Measurements from ENCODE around the gene TRMT10A.

DNA sequence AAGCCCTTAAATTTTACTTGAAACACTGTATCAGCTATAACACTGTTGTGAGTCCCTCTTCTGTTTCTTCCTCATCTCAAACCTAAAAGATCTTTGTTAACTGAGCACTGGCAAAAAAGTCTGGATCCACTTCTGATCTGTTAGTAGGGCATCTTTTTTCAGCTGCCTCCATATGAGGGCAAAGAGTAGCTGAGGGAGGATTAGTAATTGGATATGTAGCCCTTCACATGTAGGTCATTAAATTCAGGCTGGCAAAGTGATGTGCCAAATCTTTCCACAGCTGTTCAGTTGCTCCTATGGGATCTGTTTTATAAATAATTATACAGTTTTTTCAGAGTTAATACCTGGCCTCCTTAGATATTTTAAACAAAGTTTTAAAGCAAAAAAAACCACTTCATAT, 1.1 kb upstream of the TRMT10A start:
- TF ChIP-seq, protein P1, sequence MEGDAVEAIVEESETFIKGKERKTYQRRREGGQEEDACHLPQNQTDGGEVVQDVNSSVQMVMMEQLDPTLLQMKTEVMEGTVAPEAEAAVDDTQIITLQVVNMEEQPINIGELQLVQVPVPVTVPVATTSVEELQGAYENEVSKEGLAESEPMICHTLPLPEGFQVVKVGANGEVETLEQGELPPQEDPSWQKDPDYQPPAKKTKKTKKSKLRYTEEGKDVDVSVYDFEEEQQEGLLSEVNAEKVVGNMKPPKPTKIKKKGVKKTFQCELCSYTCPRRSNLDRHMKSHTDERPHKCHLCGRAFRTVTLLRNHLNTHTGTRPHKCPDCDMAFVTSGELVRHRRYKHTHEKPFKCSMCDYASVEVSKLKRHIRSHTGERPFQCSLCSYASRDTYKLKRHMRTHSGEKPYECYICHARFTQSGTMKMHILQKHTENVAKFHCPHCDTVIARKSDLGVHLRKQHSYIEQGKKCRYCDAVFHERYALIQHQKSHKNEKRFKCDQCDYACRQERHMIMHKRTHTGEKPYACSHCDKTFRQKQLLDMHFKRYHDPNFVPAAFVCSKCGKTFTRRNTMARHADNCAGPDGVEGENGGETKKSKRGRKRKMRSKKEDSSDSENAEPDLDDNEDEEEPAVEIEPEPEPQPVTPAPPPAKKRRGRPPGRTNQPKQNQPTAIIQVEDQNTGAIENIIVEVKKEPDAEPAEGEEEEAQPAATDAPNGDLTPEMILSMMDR (IDR thresholded peaks at IDR 0.05) = no peak
- TF ChIP-seq EP300 (IDR thresholded peaks at IDR 0.05) (no peak), POLR2A (IDR thresholded peaks at IDR 0.05) (no peak), POLR2AphosphoS5 (IDR thresholded peaks at IDR 0.05) (no peak)
